ENCODE data around the gene RET. TPM values are rescaled to one million over a fixed set of nuclear protein-coding genes. Genes with fewer than 3 reads are reported as not detected.

RET gene
- total RNA-seq, 1 donor from 2014 or later: 1.0 TPM

- no peak for TF ChIP-seq CTCF (IDR thresholded peaks at IDR 0.05)
- ATAC-seq: no peak
- Histone ChIP-seq H3K27me3 (peaks cover 6% of the 10 kb centered on the region), H3K27ac (no peak overlapping the region), H3K4me1 (no peaks in the 10 kb centered on the region), H3K4me3 (no peak overlapping the region), H3K9me3 (no peaks in the 10 kb centered on the region), H3K36me3 (no peaks in the 10 kb centered on the region)
- peak; percentile 29 for DNase-seq
- intact Hi-C loops (cut with DNase I): no loop called here
These were observed 19.0 kb upstream of the RET start for GRCh38 chr10:43057831-43058340.

- TF ChIP-seq CTCF (IDR thresholded peaks at IDR 0.05): no peak
- intact Hi-C loops (cut with DNase I): no loop called here
- Histone ChIP-seq H3K4me3 (no peak overlapping the region), H3K27ac (no peak overlapping the region), H3K36me3 (no peaks in the 10 kb centered on the region), H3K27me3 (peaks cover 6% of the 10 kb centered on the region), H3K4me1 (no peaks in the 10 kb centered on the region), H3K9me3 (no peaks in the 10 kb centered on the region)
- peak; percentile 38 for DNase-seq
- ATAC-seq: no peak
These were observed 18.0 kb upstream of the RET start for GRCh38 chr10:43058716-43059335.

- intact Hi-C loops (cut with DNase I): no loop called here
- Histone ChIP-seq H3K27ac (no peak overlapping the region), H3K9me3 (no peaks in the 10 kb centered on the region), H3K27me3 (peaks cover 6% of the 10 kb centered on the region), H3K4me1 (no peaks in the 10 kb centered on the region), H3K36me3 (no peaks in the 10 kb centered on the region), H3K4me3 (no peak overlapping the region)
- no peak for TF ChIP-seq CTCF (IDR thresholded peaks at IDR 0.05)
- DNase-seq (peak; percentile 27), ATAC-seq (no peak)
These were observed 17.5 kb upstream of the RET start for GRCh38 chr10:43059336-43059720.

GRCh38 chr10:43059828-43060227 is 17.0 kb upstream of the RET start:
- no peak for TF ChIP-seq CTCF (IDR thresholded peaks at IDR 0.05)
- ATAC-seq (no peak), DNase-seq (no peak)
- Histone ChIP-seq H3K36me3 (no peaks in the 10 kb centered on the region), H3K27me3 (peaks cover 6% of the 10 kb centered on the region), H3K4me1 (no peaks in the 10 kb centered on the region), H3K27ac (no peak overlapping the region), H3K9me3 (no peaks in the 10 kb centered on the region), H3K4me3 (no peak overlapping the region)
- intact Hi-C loops (cut with DNase I): no loop called here

- Histone ChIP-seq H3K27ac (no peak overlapping the region), H3K36me3 (no peaks in the 10 kb centered on the region), H3K4me1 (no peaks in the 10 kb centered on the region), H3K4me3 (no peak overlapping the region), H3K9me3 (no peaks in the 10 kb centered on the region), H3K27me3 (peaks cover 6% of the 10 kb centered on the region)
- DNase-seq: no peak
- no peak for TF ChIP-seq CTCF (IDR thresholded peaks at IDR 0.05)
- intact Hi-C loops (cut with DNase I): no loop called here
- no peak for ATAC-seq
These were observed 16.6 kb upstream of the RET start for GRCh38 chr10:43060291-43060690.

- DNase-seq (no peak), ATAC-seq (no peak)
- intact Hi-C loops (cut with DNase I): no loop called here
- Histone ChIP-seq H3K4me3 (no peak overlapping the region), H3K36me3 (no peaks in the 10 kb centered on the region), H3K4me1 (no peaks in the 10 kb centered on the region), H3K27ac (no peak overlapping the region), H3K27me3 (peaks cover 6% of the 10 kb centered on the region), H3K9me3 (no peaks in the 10 kb centered on the region)
- TF ChIP-seq CTCF (IDR thresholded peaks at IDR 0.05): no peak
These were observed 15.5 kb upstream of the RET start for GRCh38 chr10:43061331-43061730.

Data from upper lobe of right lung (tissue), 1 donor.